Stomach (tissue), 4 donors: Measurements from ENCODE around the gene FAM47B.

ENCODE experiments used
- POLR2A ChIP-seq, 4 donors: fragments of 450-650 bp; IDR thresholded peaks; one replicate each; pipeline ENCODE4 v1.6.1; 2016; ENCODE audit warnings: antibody characterized with exemption in 4 of 4, control low read depth in 2 of 4, mild to moderate bottlenecking in 1 of 4, moderate library complexity in 1 of 4
- POLR2AphosphoS5 ChIP-seq, 3 donors: sonication (generic); formaldehyde crosslinking; IDR thresholded peaks; one replicate each; pipeline ENCODE4 v1.6.1; 2016; ENCODE audit warnings: antibody characterized with exemption in 3 of 3

- TF ChIP-seq POLR2AphosphoS5 (IDR thresholded peaks at IDR 0.05) (no peak), POLR2A (IDR thresholded peaks at IDR 0.05) (no peak)
These were observed 14.3 kb downstream of the FAM47B start for GRCh38 chrX:34956916-34957315.
